ENCODE measurements around the gene ENTHD1. TPM values are rescaled to one million over a fixed set of nuclear protein-coding genes. Genes with fewer than 3 reads are reported as not detected.
A peak's percentile ranks its signal among the peaks of the same experiment; 100 is the strongest.

Gene ENTHD1
- total RNA-seq, 1 donor from 2014 or later = not detected

GRCh38 chr22:39731881-39732555 is 161.5 kb downstream of the ENTHD1 start:
- no peak for DNase-seq (ENCODE audit: low read depth in 2 of 2)

GRCh38 chr22:39731481-39731880 is 162.1 kb downstream of the ENTHD1 start:
- no peak for DNase-seq (ENCODE audit: low read depth in 2 of 2)

DNA sequence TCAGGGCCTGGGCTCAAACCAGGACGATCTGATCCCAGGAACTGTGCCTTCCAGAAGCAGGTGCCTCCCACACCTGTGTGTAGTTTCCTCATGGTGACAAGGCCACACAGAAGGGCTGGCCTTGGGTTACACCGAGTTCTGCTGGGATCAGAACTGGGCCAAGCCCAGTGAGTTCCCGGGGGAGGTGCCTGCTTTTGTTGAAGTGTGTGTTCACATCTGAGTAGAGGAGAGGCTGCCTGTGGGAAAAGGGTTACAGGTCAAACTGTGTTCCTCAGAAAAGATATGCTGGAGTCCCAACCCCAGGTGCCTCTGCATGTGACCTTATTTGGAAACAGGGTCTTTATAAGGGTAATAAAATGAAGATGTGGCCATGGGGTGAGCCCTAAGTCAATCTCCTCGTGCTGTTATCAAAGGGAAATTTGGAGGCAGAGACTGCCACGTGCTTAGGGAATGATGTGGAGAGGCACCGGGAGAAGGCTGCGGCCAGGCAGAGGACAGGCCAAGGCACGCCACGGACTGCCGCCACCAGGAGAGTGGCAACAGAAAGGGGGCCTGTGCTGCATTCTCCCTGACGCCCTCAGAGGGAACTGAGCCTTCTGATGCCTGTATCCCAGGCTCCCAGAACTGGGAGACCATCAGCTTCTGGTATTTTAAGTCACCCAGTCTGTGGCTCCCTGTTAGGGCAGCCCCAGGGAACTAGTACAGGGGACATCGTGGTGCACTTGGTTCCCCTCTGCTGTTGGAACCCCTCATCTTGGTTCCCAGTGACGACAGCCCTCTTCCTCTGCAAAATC is 164.2 kb downstream of the ENTHD1 start:
- DNase-seq (ENCODE audit: low read depth in 2 of 2) = no peak

DNA sequence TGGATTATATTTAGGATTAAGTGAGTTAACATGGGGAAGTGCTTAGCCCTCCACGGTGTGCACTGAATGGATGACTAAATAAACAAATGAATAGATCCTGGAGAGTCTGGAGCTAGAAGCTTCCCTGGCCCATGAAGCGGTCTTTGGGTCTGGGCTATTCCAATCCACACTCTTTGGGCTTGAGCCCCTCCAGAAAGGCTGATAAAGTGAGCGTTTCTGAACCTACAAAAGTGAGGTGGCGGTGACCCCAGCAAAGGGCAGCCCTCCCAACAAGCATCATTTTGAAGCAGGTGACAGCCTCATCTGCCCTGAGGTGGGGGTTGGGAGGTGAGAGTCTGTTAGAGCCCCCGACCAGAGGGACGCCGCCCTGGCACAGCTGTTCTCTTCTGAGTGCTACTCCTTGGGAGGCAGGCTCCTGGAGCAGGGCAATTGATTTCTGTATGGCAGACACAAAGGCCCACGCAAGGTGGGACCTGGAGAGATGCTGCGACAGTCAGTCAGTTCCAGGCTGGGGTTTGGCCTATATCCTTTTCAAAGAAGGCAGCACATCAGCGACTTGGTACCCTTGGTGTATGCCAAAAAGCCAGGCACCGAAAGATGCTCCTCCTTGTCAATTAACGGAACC is 165.2 kb downstream of the ENTHD1 start:
- no peak for DNase-seq (ENCODE audit: low read depth in 2 of 2)

DNA sequence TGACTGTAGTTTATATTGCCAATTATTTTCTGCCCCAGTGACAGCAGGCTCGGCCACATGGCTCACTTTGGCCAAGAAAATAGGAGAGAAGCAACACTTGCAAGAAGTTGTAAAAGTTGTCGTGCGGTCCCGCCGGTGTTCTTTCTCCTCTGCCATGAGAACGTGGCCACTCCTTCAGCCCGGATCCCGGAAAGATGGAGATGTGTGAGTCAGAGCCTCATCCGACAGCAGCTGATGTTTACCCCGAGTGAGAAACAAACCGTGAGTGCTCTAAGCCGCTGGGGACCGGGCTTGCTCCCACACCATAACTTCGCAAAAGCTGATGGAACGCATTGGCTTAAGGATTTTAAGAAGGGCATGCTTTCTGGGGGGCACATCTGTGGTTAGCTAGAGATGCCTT is 166.0 kb downstream of the ENTHD1 start:
- DNase-seq (ENCODE audit: low read depth in 2 of 2) = peak in 1 of 2 donors; percentile 25

- DNase-seq (ENCODE audit: low read depth in 2 of 2) = no peak
Measured at GRCh38 chr22:39725351-39726035, 168.1 kb downstream of the ENTHD1 start.

- DNase-seq (ENCODE audit: low read depth in 2 of 2) = no peak
Measured at GRCh38 chr22:39724857-39725256, 168.7 kb downstream of the ENTHD1 start.

DNA sequence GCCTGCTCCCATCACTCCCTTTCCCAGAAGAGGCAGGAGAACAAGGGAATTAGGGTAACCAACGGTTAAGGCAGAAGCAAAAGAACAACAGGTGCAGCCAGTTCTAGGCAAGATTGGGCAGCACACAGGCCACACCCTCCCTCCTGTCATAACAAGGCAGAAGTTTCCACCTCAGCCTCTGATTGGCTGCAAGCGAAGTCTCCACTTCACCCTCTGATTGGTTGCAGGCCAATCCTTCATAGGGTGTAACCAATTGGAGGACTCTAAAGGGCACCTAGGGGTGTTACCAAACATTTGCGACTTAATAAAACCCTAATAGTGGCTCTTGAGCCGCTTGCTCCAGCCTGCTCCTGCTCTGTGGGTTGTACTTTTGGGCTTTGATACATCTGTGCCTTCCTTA is 169.2 kb downstream of the ENTHD1 start:
- no peak for DNase-seq (ENCODE audit: low read depth in 2 of 2)

DNA sequence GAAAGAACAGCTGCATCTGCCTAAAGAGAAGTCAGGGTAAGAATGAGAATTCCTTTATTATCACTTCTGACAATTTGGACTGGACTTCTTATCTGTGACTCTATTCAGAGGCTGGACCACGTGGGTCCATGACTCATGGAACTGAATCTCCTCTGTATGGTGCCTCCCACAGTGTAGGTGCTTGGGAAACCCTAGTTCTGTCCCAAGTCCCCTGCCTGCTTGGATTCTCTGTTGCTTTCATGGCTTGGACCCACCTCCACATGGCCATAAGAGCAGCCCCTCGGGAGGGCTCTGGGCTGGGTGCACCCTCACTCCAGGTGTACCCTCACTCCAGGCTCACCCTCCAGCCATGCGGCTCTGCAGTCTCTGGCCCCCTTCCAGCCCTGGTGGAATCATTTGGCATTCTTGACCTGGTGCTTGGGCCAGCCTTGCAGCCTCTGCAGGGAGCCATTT is 169.6 kb downstream of the ENTHD1 start:
- DNase-seq (ENCODE audit: low read depth in 2 of 2) = no peak

DNA sequence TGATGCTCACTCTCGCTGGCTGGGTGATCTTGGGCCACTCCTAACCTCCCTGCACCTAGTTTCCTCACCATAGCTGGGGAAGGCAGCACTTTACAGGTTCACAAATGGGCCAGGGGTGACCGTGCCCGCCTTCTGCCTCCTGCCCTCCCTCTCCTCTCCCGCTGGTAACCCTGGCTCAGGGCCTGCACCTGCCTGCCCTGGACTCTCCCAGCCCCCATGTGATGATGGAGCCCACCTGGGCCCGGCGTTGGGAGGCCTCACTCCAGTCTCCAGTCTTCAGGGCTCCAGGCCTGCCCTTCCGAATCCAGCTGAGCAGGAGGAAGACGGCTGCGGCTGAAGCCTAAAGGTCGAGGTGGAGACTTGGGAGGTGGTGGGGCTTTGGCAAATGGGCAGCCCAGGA is 170.1 kb downstream of the ENTHD1 start:
- DNase-seq (ENCODE audit: low read depth in 2 of 2) = no peak

DNA sequence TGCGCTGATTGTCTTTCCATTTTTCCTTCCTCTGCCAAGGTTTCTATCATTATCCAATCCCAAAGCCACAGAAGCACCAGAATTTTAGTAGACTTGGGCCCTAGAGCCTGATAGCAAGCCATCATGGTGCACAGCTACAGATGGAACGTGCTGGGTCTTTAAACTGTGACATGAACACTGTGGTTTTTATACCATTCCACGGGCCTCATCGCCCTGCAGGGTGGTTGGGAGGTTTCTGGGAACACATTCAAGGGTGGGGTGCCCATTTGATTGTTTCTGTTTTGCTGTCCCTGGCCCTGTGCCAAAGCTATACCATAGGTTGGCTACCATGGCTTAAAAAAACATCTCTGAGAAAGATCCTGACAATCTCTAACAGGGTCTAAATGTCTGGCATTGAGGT is 171.1 kb downstream of the ENTHD1 start:
- DNase-seq (ENCODE audit: low read depth in 2 of 2) = no peak

DNA sequence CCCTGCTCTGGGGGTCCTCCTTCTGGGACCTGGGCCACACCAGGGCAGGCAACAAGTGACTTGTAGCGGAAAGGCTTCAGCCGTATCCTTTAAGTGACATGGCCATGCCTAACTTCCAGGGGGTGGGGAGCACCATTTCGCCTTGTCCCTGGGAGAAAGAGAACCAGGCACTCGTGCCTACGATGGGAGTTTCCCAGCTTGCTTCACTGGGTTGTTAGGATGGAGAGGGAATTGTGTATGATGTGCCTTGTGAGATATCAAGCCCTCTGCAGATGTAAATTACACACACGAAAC is 171.6 kb downstream of the ENTHD1 start:
- DNase-seq (ENCODE audit: low read depth in 2 of 2) = no peak

DNA sequence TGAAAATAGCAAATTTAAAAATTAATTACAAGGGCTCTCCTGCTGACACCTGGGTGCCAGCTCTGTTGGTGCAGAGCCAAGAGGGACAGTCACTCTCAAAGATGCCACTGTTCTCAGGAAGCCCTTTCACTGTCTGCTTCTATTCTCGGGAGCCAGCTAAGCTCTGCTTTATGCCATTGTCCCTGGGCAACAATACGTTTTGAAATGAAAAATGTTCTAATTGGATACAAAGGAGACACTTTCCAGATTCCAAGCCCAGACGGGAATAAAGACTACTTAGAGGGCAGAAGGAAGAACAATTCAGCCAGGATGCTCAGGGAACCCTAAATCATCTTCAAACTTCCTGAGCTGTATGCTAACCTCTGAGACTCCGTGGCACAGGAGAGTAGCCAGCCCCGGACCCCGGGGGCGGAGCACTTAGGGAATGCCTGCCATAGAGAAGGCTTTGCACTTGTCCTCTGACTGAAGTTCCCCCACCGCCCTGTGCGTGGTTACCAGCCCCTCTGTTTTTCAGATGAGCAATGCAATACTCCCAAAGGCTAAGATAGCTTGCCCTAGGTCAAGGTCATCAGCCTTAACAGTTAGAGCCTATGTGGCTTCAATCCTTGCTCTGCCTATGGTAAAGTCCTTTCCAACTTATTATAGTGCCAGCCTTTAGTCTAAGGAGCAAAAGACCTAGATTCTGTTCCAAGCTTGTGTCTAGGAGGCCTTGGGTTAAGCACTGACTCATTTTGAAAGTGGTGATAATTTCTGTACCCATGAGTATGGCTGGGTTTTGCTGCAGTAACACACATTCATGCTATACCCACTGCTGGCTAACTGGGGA is 172.1 kb downstream of the ENTHD1 start:
- no peak for DNase-seq (ENCODE audit: low read depth in 2 of 2)

DNA sequence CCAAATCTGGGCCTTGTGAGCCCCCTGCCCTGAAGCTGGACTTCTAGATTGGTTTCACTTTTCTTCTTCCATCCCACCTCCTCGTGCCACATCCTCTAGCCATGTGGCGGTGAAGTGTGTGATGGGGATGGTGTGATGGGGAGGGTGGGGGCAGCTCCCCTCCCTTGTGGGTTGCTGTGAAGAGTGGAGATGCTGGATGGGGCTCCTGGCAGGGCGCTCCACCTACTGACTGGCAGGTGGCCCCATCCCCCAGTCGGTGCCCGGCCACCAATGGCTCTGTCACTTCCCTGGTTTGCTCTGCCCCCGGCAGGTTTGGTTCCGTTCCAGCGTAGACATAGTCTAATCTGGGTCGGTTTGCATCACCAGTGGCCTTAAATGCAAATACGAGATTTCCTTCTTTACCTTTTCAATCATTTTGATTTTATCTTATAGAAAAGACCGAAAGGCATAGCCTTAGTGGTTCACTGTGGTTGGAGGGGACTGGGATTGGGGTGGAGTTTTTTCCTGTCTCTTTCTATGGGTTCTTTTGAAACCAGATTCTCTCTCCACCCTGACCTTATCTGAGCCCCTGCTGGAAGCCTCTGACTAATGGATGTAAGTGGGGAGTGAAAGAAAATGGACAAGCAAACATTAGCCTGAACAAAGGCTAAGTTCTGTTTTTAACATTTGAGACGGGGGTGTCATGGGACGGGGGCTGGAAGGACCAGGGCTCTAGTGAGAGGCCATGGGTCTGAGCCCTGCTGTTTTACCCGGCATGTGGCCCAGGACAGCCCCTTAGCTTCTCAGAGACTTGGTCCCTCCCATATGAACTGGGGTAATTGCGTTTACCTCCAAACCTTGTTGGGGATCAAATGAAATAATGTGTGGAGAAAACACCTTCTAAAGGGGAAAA is 173.8 kb downstream of the ENTHD1 start:
- no peak for DNase-seq (ENCODE audit: low read depth in 2 of 2)

- no peak for DNase-seq (ENCODE audit: low read depth in 2 of 2)
Measured at GRCh38 chr22:39718921-39719475, 174.6 kb downstream of the ENTHD1 start.

DNA sequence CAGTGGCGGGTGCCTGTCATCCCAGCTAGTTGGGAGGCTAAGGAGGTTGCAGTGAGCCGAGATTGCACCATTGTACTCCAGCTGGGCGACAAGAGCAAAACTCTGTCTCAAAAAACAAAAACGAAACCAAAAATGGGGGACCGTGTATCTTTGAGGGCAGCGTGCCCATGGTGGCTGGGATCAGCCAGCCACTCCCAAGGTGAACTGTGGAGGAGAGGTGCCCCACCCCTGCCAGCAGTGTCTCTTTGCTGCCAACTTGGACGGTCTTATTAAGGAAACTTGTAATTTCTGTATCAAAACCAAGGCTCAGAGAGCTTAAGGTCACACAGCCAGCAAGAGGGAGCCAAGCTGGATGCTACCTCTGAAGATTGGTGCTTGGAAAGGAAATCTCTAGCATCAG is 175.4 kb downstream of the ENTHD1 start:
- no peak for DNase-seq (ENCODE audit: low read depth in 2 of 2)

DNA sequence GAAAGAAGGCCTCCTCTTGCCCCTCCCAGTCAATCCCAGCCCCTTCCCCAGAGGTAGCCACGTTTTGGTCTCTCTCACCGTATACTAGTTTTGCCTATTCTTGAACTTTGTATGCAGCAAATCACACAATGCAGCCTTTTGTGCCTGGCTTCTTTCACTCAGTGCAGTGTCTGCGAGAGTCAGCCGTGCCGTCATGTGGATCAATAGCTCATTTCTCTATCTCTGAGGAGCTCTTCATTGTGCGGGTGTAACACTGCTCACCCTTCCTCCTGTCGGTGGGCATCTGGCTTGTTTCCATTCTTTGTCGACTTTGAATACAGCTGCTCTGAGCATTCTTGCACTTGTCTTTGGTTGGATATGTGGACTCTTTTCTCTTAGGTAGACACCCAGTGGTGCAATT is 176.5 kb downstream of the ENTHD1 start:
- no peak for DNase-seq (ENCODE audit: low read depth in 2 of 2)

GRCh38 chr22:39716534-39716933 is 177.0 kb downstream of the ENTHD1 start:
- DNase-seq (ENCODE audit: low read depth in 2 of 2) = no peak

DNA sequence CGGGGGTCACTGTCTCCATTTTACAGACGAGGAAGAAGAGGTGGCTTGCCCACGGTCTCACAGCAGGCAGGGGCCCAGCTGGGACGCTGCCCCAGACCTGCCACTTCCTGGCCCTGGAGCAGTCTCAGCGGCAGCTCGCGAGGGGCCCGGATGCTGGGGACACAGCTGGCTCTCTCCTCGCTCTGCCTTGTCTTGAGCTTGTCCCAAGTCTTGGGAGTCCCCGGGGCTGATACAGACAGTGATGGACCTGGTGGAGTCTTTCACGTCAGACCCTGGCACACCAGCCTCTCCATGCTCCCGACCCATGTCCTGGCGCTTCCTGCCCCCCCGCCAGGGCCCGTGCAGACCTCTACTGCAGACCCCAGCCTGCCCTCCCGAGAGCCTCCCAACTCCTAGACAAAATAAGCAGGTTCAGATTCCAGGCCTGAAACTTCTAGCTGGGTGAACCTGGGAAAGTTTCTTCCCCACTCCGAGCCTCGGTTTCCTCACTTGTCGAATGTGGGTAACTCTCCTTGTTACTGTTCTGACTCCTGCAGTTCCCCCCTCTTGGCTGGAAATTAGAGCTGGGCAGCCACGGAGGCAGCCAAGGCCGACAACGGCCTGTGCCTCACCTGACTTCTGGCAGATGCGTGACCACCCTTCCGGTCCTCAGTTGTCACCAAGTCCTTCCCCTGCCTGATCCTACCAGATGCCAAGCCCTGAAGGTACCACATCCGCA is 177.6 kb downstream of the ENTHD1 start:
- no peak for DNase-seq (ENCODE audit: low read depth in 2 of 2)
